GM13977 (cell line): ENCODE measurements around the gene ZHX3.

Source experiments
- DNase-seq: peaks from one replicate; pipeline ENCODE4 v3.0.0; 2012; ENCODE audit warnings: low spot score
- in situ Hi-C: fragments of 300-500 bp; cut with MboI; formaldehyde crosslinking; loops from one replicate; pipeline ENCODE4 v1.12.0; 2022; ENCODE audit warnings: low sequenced_read_pairs, low pct_unique_long_range_greater_than_20kb, mixed read lengths, inconsistent platforms; ENCODE audit not compliant: unreplicated experiment
- TF ChIP-seq, protein P1 (sequence below): IDR thresholded peaks from 2 replicates; pipeline ENCODE4 v1.5.1; 2012; ENCODE audit warnings: mild to moderate bottlenecking, control low read depth; ENCODE audit not compliant: insufficient read depth; ENCODE audit errors: extremely low read depth, missing control alignments

ZHX3 gene

DNA sequence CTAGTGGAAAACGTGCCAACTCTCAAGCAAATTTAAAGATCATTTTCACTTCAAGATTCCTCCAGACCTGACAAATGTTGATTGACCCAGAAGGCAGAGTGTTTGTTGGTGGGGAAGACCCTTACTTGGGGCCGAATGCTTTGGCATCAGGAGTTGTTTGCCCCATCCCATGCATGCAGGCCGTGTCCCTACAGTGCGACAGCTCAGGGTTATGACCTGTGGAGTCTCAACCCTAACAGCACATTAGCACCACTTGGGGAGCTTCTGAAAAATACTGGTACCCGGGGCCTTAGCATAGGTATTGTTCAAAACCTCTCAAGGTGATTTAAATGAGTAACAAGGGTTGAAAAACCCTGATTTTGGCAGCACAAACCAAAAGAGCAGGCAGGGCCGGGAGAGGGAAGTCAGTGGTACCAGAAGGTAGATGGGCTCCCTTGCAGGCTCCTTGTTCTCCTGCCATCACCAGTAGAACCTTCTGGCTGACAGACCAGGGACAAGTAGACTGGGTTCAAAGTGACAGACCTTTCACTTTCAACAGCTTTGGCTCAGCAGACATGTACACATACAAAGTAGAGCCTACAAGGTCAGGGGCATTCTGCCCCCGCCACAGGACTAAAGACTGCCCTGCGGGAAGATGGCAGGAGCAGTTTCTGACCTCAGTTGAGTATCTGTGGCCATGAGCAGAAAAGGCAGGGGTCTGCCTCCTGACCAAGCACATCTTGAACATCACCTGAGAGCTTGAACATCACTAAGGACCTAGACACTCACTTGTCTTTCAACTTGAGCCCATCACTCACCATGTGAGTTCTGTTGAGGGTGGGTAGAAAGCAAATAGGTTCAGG lies 140.6 kb downstream of the ZHX3 start:
- no peak for DNase-seq
- TF ChIP-seq, protein P1, sequence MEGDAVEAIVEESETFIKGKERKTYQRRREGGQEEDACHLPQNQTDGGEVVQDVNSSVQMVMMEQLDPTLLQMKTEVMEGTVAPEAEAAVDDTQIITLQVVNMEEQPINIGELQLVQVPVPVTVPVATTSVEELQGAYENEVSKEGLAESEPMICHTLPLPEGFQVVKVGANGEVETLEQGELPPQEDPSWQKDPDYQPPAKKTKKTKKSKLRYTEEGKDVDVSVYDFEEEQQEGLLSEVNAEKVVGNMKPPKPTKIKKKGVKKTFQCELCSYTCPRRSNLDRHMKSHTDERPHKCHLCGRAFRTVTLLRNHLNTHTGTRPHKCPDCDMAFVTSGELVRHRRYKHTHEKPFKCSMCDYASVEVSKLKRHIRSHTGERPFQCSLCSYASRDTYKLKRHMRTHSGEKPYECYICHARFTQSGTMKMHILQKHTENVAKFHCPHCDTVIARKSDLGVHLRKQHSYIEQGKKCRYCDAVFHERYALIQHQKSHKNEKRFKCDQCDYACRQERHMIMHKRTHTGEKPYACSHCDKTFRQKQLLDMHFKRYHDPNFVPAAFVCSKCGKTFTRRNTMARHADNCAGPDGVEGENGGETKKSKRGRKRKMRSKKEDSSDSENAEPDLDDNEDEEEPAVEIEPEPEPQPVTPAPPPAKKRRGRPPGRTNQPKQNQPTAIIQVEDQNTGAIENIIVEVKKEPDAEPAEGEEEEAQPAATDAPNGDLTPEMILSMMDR = no peak
- in situ Hi-C loops = loop anchor here (5.0 kb wide), 1 partner anchor 165 kb away; the partner anchor contains the start of gene LPIN3

DNA sequence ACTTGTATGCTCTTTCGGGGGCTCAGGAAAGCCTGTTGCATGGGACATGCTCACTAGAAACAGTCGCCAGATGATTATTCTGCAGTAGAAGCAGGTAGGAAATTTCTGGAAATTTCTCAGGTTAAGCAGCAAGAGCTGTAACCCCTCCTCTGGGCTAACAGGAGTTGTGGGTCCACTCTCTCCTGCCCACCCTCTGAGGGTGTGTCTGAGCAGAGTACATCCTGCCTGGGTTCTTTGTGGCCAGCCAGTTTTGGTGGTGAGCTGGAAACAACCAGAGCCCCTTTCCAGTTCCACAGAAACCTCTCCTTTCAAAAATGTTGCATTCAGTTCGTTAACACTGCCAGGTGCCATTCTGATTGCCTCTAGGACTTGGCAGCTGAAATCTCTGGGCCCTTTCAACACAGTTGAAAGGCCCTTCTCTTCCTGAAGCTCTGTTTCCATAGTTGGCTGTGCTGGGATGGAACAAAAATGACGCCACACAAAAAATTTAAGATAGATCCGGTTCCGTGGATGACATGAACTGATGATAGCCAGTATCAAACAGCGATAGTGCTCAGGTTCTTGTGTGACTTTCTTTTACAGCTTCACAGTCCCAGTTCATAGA lies 141.7 kb downstream of the ZHX3 start:
- TF ChIP-seq, protein P1 = no peak
- no peak for DNase-seq
- in situ Hi-C loops = loop anchor here (5.0 kb wide), 1 partner anchor 166 kb away; the partner anchor contains the start of gene LPIN3

DNA sequence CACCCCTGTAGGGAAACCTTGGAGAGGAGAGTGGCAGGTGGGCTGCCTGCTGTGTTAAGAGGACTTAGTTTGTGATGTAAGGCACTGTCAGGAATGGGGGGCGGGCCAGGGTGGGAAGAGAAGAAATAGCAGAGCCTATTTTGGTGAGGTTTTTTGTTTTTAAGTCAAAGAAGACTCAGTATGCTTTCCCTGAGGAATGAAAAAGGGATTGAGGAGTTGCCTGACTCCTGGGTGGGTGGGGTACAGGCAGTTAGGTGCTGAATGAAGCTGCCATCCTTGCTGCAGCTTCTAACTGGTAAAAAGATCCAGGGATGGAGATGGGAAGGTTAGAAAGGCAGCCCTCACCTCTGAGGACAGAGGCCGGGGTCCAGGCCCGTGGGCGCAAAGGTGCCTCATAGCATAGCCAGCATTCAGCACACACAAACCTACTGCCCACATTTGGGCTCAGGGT lies 142.3 kb downstream of the ZHX3 start:
- in situ Hi-C loops = loop anchor here (5.0 kb wide), 1 partner anchor 167 kb away; the partner anchor contains the start of gene LPIN3
- TF ChIP-seq, protein P1 = no peak
- no peak for DNase-seq

DNA sequence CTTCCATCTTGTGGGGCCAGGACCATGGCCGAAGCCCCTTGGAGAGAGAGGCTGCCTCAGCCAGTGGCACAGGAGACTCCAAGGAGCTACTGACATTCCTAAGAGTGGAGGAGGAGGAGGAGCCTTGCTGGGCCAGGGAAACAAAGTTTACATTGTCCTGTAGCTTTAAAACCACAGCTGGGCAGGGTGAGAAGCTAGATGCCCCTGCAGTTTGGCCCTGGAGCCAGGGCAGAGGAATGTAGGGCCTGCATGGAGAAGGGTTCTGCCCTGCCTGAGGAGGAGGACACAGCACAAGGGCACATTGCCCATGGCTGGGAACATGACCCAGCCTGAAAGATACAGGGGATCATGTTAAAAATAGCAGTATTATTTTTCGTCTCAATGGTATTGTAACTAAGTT lies 142.7 kb downstream of the ZHX3 start:
- TF ChIP-seq, protein P1 = no peak
- no peak for DNase-seq
- in situ Hi-C loops = loop anchor here (5.0 kb wide), 1 partner anchor 168 kb away; the partner anchor contains the start of gene LPIN3

DNA sequence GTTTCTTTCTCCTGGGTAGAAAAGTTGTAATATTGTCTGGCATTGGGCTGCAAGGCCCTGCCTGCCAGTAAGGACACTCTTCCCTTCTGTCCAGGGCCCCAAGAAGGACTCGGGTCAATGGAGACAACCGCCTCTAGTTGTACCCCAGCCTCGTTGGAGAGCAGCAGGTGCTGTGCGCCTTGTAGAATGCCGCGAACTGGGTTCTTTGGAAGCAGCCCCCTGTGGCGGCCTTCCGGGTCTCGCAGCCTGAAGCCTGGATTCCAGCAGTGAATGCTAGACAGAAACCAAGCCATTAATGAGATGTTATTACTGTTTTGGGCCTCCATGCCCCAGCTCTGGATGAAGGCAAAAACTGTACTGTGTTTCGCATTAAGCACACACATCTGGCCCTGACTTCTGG lies 143.2 kb downstream of the ZHX3 start:
- no peak for DNase-seq
- in situ Hi-C loops = no loop called here
- TF ChIP-seq, protein P1 = no peak

DNA sequence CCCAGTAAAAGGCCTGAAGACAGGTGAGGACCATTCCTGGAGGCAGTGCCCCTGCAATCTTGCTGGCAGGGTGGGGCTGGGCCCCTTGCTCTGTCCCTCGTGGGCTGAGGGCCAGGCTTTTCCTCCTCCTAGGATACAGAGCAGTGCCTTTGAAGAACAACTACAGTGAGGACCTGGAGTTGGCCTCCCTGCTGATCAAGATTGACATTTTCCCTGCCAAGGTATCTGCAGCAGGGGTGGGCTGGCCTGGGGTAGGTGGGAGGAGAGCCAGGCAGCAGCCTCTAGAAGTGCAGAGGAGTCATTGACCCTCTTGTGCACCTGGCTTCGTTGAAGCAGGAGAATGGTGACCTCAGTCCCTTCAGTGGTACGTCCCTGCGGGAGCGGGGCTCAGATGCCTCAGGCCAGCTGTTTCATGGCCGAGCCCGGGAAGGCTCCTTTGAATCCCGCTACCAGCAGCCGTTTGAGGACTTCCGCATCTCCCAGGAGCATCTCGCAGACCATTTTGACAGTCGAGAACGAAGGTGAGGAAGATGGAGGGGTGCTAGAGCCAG lies 143.7 kb downstream of the ZHX3 start:
- no peak for DNase-seq
- TF ChIP-seq, protein P1 = no peak
- in situ Hi-C loops = no loop called here
